PC-3 (cell line): ENCODE measurements around the gene SNRPD1.

Experiments used
- CTCF ChIP-seq: fragments of 300-600 bp; sonication (generic); conservative IDR thresholded peaks from 2 replicates; pipeline ENCODE4 v1.5.1; 2017; ENCODE audit warnings: antibody characterized with exemption, low read depth, mild to moderate bottlenecking, low read length
- EZH2 ChIP-seq: fragments of 300-600 bp; sonication (generic); IDR thresholded peaks from one replicate; pipeline ENCODE4 v1.6.1; 2017; ENCODE audit warnings: antibody characterized with exemption, mild to moderate bottlenecking, low read length; ENCODE audit not compliant: unreplicated experiment

GRCh38 chr18:21680161-21680560 is 68.0 kb downstream of the SNRPD1 start:
- TF ChIP-seq CTCF (no peak), EZH2 (no peak)
